GM18499 (cell line): Measurements from ENCODE around the gene GPR39.
"Not testable (repeated sequence)": the region's sequence is repeated elsewhere in the genome, so short reads cannot be mapped to it uniquely, and the experiment has no call there.

Experiments used
- ATAC-seq: cut with Tn5 transposase; IDR thresholded peaks from one replicate; pipeline ENCODE4 v1.9.1; 2021; ENCODE audit warnings: moderate number of reproducible peaks; ENCODE audit not compliant: insufficient read depth, unreplicated experiment

GPR39 gene

DNA sequence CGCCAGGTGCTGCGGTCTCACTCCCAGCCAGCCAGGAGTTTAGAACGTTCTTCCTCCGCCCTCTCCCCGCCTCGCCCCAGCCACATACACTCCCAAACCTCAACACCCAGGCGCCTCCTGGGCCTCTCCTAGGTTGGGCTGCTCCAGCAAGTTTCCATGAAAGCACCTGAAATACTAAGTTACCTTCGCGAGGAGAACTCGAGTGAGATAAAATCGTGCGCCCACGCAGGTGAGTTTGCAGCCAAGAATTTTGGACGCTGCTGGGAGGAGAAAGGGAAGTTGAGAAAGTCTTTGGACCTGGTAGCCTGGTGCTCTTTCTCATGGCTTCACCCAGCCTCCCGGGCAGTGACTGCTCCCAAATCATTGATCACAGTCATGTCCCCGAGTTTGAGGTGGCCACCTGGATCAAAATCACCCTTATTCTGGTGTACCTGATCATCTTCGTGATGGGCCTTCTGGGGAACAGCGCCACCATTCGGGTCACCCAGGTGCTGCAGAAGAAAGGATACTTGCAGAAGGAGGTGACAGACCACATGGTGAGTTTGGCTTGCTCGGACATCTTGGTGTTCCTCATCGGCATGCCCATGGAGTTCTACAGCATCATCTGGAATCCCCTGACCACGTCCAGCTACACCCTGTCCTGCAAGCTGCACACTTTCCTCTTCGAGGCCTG, at the start of gene GPR39:
Gene GPR39 (plus strand): TSS at position 83 of the 673 bp plus-strand sequence.
- no peak for ATAC-seq

GRCh38 chr2:132368191-132368590, 48.4 kb upstream of the GPR39 start:
- no peak for ATAC-seq

GRCh38 chr2:132372276-132372675, 44.3 kb upstream of the GPR39 start:
- ATAC-seq: no peak

DNA sequence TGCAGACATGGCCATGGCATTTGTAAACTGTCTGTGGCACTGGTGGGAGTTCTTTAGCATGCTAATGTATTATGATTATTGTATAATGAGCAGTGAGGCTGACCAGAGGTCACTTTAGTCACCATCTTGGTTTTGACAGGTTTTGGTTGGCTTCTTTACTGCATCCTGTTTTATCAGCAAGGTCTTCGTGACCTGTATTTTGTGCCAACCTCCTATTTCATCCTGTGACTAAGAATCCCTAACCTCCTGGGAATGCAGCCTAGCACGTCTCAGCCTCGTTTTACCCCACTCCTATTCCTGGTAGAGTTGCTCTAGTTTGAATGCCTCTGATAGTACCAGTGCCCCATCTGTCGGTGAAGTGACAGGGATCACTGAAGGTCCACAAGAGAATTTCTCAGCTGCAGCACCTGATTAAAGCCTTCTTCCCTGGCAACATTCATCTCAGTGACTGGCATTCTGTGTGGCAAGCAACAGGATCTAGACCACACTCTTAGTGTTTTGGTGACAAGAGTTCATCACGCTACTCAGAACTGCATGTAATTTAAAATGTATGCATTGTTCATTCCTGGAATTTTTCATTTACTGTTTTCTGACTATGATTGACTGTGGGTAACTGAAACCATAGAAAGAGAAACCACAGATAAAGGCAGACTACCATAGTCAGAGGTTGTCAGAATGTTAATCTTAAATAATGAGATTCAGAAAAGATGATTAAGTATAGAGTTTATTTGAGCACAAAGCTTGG, 43.0 kb upstream of the GPR39 start:
- no peak for ATAC-seq

DNA sequence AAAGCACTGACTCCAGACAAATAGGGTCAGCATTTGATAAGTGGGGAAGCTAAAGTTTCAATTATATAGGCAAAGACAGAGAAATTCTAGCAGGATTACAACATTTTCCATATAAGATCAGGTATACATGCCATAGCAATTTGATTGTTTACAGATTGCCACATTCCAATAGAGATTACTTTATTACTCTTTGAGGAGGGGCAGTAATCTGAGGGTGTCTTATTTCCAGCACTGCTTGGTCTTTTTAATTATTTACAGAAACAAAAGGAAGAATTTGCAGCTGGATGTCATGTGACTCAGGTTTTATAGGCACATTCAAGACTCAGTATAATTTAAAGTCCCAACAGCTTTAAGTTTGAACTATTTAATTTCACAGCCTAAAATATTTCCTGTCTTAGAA, 42.5 kb upstream of the GPR39 start:
- no peak for ATAC-seq

DNA sequence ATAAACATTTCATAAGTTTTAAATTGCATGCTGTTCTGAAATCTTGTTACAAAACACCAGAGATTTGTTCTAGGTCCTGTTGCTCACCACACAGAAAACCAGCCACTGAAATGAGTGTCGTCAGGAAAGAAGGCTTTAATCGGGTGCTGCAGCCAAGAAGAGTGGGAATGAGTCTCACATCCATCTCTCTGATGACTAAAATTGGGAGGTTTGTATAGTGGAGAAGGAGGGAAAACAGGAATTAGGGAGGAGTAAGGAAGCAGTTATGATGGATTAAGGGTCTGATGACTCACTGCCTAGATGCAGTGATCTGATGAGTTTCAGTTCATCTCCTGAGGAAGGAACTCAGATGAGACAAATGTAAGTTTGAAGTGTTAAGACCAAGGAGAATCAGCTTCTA, 42.1 kb upstream of the GPR39 start:
- no peak for ATAC-seq

DNA sequence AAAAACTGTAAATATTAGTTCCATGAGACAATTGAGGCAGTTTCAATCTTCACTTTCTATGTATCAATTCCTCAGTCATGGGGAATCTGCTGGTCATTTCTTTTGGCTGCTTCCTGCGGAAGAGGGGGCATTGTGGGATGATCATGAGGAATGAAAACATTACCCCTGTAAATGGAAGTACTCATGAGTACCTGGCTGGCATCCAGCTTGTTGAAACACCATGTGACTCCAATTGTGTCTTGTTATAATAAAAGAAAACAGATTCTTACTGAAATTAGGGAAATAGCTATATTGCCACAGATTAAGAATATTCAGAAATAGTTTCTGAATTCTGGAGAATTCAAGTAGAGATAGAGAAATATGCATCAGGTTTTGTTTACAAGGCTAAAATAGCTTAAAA, 41.6 kb upstream of the GPR39 start:
- ATAC-seq: no peak

- no peak for ATAC-seq
Observed at GRCh38 chr2:132381376-132381775, 35.2 kb upstream of the GPR39 start.

GRCh38 chr2:132383956-132384355, 32.6 kb upstream of the GPR39 start:
- ATAC-seq: no peak

- ATAC-seq: no peak
Observed at GRCh38 chr2:132384491-132385151, 32.0 kb upstream of the GPR39 start.

GRCh38 chr2:132387126-132387525, 29.5 kb upstream of the GPR39 start:
- ATAC-seq: no peak

DNA sequence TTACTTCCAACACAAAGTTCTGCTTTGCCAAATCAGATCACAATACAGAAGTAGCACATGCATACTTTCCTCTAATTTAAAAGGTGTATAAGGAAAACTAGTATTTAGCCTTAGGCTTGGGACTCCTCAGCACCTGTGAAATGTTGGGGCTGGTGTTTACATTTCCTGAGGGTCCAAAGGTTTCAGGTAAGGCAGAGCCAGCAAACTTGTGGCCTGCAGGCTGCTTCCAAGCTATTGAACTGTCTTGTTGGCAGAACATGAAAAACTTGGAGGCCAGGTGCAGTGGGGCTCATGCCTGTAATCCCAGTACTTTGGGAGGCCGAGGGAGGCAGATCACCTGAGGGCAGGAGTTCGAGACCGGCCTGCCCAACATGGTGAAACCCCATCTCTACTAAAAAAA, 26.5 kb upstream of the GPR39 start:
- ATAC-seq: no peak

- no peak for ATAC-seq
Observed at GRCh38 chr2:132391378-132391777, 25.2 kb upstream of the GPR39 start.

DNA sequence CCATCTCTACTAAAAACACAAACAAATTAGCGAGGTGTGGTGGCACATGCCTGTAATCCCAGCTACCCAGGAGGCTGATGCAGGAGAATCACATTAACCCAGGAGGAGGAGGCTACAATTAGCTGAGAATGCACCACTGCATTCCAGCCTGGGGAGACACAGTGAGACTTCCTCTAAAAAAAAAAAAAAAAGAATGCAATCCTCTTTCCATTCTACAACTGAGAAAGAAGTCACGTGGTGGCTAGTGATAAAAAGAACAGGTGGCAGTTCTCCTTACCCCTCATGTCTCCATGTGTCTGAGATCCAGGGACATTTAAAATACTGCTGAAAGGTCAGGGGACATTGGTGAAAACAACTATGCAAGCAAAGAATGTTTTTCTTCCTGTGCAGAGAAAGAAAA, 24.4 kb upstream of the GPR39 start:
- no peak for ATAC-seq

GRCh38 chr2:132392879-132393278, 23.7 kb upstream of the GPR39 start:
- ATAC-seq: no peak

- not testable (repeated sequence) for ATAC-seq
Observed at GRCh38 chr2:132397042-132397441, 19.6 kb upstream of the GPR39 start.

DNA sequence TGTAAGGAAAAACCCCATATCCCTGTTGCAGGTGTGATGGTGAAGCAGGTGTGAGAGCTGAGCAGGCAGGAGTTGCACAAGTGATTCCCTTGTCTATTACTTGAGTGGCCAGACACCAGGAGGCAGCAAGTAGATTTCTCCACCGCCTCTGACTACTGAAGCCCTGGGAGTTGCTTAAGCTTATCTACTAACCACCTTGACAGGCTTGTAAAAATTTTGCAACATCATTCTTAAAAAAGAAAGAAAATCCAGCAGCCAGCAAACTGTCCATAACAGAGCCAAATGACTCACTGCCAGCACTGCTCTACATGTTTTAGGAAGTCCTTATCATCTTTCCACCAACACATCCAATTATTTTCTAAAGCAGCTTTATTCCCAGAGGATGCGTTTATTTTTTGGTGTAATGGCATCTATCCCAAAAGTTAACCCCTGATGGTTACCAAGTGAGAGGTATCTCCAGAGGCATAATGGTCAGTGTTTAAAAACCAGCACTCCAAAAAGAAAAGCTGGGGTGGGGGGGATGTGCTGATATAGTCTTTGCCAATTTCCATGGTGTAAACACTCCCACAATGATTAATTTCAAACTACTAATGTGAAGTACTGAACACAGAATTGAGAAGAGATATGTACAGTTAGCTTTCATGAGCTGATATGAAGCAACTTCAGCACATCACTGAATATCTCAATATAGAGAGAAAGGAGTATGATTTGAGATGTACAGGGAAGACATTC, 16.3 kb upstream of the GPR39 start:
- ATAC-seq: no peak

GRCh38 chr2:132400901-132401240, 15.7 kb upstream of the GPR39 start:
- ATAC-seq: no peak

DNA sequence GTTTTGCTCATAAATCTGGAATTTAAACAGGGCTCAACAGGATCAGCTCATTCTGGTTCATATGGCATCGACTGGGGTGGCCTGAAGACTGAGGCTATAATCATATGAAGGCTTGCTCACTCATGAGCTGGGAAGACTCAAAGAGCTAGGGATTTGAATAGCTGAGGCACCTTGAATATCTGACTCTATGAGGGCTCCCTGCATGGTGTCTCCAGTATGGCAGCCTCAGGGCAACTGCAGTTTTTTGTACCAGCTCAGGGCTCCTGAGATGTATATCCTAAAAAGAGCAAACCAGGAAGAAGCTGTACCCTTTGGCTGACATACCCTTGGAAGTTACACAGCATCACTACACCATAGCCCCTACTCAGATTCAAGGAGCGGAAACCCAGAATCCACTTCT, 15.3 kb upstream of the GPR39 start:
- no peak for ATAC-seq

GRCh38 chr2:132403146-132403545, 13.5 kb upstream of the GPR39 start:
- no peak for ATAC-seq

DNA sequence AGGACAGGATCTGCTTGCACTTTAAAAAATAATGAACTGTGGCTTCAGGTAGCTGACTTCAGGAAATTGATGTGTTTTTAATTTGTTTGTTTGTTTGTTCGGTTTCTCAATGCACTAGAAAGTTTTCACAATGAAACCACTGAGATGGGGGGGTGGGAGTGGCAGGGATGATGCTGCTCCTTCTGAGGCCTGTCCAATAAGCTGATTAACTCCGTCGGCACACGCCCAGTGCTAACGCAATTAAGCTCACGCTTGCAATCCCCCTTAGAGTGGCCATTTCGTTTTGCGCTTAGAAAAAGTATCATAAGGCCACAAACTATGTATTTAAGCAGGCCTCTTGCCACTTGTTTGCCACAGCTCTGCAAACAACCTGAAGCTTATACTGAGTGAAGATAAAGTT, 12.5 kb upstream of the GPR39 start:
- no peak for ATAC-seq
